GM21367 (cell line): ENCODE results near the gene CACNA2D1.
"Not testable (repeated sequence)": the region's sequence is repeated elsewhere in the genome, so short reads cannot be mapped to it uniquely, and the experiment has no call there.

Source experiments
- ATAC-seq: cut with Tn5 transposase; IDR thresholded peaks from one replicate; pipeline ENCODE4 v1.9.1; 2021; ENCODE audit not compliant: unreplicated experiment

CACNA2D1 gene

DNA sequence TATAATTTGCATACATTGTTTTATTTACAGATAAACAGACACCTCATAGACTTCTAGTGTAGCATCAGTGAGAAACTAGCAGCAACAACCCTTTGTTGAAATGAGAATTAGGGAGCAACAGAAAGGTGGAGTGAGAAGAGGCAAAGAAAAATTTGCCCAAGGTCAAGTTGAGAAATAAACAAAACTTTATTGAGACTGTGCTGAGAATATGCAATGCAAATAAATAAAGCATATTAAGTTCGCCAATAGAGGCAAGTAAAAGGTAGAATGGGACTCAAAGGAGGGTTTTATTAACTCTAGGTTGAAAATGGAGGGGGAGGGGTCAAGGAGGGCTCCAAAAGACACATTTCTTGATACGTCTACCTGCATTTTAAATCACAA, 49.7 kb downstream of the CACNA2D1 start:
- no peak for ATAC-seq

DNA sequence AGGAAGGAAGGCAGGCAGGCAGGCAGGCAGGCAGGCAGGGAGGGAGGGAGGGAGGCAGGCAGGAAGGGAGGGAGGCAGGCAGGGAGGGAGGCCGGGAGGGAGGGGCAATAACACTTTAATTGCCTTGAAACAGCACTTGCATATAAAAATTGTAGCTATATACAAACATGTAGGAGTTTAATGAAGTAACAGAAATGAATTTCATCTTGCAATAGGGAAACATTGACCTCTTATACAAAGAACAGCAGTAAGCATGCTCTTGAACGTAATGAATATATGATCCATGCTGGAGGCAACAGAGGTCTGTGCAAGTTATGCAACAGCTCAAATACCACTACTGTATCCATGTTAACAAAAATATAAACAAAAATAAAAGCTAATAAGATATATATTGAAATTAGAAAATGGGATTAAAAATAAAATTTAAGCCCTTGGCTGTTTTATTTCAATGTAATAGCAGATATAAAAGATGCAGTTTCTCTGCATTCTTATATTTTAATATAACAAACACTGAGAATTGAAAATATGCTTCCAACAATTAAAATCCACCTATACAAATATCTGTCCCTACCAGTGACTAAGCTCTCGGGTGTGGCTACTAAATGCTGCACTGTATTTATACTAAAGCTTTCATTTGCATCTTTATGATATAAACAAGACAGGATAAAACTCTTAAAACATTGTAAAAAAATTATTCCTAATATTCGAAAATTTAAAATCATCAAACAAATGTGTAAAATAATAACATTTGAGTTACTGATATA, 50.3 kb downstream of the CACNA2D1 start:
- ATAC-seq, result no peak

DNA sequence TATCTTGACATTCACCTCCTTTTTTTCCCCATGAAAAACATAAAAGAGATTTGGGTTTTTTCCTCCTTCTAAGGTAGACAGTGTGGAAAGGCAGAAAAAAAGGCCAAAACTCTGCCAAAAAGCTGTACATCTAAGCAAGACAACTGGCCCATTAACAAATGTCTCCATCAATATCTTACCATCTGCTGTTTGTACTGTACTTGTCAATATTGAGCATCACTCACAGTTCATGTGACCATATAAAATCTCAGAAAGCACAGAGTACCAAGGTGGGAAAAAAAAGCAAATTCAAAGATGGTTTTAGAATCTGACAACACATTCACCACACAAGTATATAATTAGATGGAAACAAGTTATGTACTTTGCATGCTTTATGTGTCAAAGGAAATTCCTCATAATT, 52.6 kb downstream of the CACNA2D1 start:
- ATAC-seq, result no peak

DNA sequence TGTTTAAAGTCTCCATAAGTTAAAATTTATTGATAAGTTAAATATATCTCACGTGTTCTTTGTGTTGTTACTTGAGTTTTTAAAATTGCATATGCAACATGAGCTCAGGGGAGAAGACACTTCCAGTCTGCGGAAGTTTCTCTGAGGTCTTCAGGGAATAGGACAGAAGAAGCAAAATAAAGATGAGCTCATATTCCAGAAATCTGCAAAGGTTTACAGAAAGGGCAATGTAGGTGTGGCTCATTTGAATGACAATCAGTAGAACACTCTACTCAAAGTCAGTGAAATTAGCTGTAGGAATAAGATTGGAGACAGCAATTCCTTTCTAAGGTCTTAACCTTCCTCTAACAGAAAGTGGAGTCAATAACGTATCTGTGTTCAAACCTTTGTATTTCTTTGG, 53.7 kb downstream of the CACNA2D1 start:
- no peak for ATAC-seq

DNA sequence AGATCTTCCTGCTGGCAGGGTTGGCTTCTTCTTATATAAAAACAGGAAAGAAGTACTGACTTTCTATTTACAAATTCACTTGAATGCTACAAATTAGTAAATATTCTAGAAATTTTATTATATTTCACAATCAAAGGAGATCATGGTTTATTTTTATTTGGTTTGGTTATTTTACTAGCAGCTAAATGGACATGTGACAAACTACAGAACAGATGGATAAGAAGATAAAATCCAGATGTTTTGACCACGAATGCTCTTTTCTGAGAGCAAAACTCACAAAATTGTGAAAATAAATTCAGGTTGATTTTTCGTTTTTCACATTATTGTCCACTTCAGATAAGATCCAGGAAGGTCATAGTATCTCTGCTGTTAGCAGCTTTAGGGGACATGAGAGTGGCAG, 55.4 kb downstream of the CACNA2D1 start:
- no peak for ATAC-seq

DNA sequence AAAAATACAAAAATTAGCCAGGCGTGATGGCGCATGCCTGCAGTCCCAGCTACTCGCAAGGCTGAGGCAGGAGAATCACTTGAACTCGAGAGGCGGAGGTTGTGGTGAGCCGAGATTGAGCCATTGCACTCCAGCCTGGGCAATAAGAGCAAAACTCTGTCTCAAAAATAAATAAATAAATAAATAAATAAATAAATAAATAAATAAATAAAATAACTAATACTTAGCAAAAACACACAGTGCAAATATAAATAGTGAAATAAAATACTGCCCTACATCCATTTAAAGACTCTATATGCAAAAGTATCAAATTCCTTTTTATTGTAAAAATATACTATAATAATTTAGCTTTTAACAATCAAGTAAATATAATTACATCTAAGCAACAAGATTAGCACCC, 57.0 kb downstream of the CACNA2D1 start:
- ATAC-seq, result not testable (repeated sequence)

DNA sequence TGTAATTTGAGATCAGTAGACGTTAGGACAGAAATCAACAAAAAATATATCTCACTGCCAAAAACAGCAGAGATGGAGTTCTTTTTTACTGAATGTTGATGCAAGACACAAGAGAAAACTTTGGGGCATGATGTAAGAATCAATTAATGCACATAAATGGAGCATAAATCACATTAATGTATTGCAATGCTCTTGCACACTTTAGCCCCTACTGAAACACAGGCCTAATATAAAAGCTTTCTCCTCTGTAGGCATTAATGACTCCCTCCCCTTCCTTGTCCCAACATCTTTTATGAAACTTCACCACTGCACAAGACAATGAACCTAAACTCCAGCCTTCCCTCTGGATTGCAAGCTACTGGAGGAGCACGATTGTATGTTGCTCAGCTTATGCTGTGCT, 58.8 kb downstream of the CACNA2D1 start:
- ATAC-seq, result no peak

DNA sequence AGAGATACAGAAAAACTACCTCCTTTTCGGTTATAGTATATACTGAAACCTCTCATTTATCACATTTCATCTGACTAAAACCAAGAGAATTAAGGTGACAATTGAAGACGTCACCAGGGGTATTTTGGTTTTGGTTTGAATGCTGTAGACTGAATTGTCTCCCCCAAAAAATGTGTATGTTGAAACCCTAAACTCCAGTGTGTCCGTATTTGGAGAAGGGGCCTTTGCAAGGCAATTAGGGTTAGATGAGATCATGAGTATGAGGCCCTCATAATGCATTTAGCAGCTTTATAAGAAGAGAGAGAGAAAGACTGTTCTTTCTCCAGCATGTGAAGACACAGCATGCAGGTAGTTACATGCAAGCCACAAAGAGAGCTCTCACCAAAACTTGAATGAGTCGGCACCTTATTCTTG, 59.5 kb downstream of the CACNA2D1 start:
- ATAC-seq, result no peak

DNA sequence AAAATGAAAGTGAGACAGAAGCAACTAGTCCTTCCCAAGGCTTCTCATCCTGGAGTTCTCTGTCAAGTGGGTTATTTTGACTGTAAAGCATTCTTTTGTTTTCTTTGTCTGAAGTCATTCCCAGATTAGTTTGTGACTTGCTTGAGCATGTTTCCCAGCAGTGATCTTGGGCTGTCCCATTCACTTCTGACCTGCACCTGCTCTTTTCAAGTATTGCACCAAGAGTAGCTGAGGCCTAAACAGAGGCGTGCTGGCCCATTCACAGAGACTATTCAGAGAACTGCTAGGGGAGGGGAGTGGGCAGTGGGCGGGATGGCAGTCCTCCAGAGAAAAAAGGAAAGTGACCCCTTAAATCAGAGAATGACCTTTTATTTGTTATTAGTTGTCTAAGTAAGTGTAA, 61.3 kb downstream of the CACNA2D1 start:
- no peak for ATAC-seq

DNA sequence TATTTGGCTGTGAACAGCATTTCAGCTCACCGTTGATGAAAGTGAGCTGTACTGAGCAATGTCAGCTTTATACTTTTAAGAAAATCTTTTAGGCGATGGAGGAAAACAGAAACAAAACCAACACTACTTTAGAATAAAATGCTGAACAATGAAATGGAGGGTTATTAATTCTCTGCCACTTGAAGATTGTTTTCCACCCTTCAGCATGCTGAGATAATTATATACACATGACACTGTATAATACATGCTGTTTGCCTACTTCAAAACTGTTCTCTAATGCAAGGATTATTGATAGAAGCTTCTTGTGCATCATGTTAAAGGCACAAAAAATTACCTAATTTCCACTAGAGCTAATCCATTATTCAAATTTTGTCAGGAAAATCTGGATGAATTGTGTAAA, 66.8 kb downstream of the CACNA2D1 start:
- no peak for ATAC-seq

DNA sequence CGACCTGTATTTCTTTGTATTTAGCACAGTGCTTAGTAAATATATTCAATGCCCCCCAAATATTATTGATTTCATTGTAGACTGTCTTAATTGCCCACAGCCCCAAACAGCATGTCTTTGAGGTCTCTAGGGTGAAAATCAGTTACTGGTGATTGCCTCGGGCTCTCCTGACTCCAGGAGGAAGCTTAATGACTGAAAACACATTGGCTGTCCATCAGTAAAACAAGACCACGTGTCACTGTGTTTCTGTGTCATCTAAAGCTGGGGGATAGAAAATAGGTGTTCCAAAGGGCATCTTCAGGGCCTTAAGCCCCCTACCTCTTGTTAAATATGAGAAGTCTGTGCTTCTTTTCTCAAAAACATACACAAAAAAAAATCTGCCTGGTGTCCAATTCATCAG, 67.9 kb downstream of the CACNA2D1 start:
- ATAC-seq, result no peak

DNA sequence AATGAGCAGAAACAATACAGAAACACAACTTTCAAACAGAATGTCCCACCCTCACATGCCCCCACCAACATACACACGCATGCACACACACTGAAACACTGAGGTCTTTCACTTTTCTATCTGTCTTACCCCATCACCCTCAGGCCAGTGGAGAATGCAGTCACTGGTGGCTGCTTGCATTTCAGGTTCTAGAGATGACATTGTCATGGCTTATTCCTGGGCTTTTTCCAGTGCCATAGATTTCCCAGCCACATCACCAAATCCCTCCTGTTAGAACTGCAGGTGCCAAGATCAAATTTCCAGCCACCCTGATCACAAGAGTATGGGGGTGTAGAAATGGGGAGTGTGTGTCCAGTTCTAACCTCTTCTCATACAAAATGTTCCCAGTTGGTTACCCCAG, 68.4 kb downstream of the CACNA2D1 start:
- ATAC-seq, result no peak

DNA sequence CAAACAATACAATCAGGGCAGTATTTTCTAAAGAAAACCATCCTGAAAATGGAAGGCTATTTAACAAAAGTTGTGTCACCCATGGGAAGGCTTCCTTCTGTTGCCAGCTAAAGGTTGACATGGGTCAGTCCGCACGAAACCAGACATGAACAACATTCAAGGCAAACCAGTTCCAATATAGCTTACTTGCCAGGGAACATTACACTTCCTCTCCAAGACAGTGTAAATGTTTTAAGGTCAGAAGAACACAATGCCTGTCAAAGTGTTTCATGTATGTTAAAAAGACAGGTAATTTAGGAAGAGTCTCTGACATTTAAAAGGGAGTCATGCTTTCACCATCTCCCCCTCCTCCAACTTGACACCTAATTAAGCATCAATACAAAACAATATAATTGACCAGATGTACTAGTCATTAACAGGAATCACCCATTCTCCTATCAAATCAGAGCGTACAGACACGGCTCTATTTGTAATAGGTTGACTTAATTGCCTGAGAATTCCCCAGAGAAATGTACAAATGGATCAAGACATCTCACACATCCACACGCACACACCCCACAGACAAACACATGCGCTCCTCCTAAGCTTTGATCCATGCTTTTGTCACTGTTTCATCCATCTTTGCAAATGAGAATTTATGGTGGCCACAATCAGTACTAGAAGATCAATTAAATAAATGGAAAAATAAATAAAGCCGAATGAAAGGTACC, 69.5 kb downstream of the CACNA2D1 start:
- ATAC-seq, result no peak

DNA sequence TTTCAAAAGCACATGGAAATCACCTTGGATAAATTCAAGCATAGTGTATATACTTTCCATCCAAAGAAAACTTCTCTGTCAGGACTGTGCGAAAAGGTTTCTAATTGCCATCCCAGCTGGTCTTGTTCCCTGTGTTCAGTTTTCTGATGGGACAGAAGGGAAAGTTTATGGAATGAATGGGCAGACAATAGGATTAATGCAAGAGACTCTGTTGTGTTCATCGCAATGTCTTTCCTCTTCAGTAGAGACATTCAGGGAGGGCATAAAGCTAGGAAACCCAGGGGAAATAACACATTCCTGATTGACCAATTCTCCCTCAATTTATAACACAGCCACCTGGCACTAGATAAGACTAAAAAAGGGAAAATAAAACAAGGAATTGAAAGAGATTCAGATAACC, 78.9 kb downstream of the CACNA2D1 start:
- no peak for ATAC-seq

DNA sequence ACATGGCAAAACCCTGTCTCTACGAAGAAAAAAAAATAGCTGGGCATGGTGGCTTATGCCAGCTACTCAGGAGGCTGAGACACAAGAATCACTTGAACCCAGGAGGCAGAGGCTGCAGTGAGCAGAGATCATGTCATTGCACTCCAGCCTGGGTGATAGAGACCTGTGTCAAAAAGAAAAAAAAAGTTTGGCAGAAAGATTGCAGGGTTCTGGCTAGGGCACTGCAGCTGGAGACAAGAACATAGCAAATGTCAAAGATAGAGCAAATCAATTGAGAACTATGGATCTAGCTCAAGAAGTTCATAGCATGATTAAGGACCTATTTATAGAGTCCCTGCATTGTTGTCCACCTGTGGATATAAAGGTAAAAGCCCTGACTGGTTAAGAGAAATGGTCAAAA, 79.5 kb downstream of the CACNA2D1 start:
- no peak for ATAC-seq

DNA sequence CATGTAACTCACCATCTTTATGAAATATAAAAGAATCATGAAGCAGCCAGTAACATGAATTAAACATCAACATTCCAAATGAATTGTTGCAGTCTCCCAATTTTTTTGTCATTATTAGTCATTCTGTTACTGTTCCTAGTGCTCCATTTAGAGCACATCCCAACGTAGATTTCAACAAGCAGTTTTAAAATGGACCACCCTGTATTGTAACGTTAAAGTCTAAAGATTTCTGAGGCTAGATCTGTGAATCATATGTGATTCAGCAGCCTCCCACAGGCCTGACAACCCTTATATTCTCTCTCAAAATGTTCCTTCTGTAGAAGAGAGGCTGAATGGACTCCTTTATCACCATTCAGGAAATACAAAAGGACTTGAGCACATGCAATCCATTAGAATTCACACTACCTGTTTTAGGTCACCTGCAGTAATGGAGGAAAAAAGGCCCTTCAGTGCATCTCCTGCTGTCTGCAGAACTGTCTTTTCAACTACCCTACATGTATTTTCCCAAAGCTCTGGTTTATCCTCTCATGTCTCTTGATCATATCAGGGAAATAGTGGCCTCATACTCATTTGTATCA, 81.4 kb downstream of the CACNA2D1 start:
- no peak for ATAC-seq

DNA sequence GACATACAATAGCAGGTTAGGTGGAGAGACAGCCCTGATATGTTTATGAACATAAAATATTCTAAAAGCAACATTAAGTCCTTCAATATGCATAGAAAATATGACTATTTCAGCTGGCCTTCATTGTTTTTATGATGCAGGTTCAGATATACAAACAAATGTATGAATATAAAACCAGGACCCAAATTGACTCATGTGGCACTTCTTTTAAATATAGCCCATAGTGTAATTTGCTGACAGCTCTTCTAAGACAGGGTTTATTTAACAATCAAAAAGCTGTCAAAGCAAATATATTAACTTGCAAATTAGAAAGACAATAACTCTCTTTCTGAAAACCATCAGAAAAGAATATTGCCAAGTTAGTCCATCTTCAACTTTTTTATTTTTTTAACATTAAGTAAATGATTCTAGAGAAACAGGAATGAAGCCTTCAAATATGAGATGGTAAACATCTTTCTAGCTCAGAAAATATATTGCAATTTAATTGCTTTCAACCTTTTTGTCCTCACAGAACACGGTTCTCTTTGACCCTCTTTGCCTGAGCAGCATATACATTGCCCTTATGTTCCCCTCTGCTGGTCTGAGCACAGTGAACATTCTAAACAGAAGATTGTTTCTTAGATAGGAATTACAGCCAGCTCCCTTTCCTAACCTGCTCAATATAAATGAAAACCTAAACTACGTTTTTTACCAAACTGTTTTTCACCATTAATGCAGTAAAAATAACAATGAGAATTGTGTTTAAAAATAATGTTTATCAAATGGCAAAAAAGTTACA, 82.8 kb downstream of the CACNA2D1 start:
- no peak for ATAC-seq

DNA sequence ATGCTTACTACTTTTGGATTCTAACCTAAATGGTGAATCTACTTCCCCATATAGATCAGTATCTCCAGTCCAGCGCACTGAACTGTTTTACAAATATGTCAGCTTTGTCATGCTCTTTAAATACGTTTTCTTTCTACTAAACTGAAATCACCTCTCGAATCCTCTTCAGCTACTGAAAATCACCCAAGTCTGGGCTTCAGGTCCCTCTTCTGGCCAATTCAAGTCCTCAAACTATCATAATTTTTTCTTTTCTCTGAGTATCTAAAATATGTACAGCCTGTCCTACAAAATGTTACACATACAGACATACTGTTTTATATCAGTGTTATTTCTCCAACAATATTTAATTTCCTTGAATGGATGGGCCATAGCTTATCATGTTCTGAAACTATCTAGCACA, 84.2 kb downstream of the CACNA2D1 start:
- no peak for ATAC-seq

DNA sequence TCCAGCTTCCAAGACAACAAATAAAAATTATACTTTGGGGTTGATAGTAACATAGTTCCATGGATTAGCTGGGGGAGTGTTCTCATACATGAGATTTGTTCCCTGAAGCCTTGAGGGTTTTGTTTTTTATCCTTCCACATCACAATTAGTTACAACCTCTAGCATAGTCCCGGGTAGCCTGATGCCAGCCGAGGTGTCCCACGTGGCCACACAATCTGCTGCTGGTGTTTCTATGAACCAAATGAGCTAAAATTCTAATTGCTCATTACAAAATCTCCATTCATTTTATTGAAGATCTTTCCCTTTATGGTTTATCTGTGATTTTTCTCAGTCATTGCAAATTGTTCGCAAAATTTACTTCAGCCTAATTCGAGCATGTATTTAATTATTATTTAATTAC, 84.7 kb downstream of the CACNA2D1 start:
- no peak for ATAC-seq

DNA sequence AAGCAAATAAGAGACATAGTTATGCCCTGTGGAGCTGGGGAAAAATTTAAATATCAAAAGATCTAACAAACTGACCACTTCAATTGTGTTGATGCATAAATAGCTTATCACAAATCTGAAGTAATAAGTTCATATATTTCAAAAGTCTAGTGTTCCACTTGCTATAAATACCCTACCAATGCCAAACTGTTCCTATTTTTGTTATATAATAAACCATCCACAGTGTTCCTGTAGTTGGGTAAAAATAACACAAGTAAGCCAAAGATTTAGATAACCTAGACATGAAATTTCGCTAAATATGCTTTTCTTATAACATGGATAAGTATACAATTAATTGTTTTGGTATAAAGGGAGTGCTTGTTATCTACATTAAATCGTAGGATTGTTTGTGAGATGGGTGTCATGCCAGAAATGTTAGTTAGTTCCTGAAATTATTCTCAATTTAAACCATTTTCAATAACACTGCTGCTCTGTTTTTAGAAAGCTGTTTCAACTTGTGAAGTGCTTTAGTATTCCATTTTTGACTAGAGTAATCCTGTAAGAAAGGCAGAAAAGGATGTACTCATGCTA, 85.5 kb downstream of the CACNA2D1 start:
- no peak for ATAC-seq

DNA sequence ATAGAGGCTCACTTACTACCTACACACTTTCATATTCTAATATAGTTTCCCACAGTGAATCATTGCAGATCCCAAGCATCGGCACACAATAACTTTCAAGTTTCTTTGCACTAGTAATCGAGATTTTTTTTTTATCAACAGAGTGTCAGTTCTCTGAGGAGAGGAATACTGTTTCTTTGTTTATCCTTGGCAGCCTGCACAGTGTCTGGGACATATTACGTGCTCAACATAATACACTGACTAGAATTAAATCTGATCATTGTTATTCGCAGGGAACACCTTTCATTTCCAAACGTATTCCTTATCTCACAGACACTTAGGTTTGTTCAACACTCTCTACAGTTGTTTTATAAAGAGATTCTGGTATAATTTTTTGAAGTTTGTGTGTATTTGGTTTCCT, 95.3 kb downstream of the CACNA2D1 start:
- ATAC-seq, result no peak
